NT2/D1 (cell line): Measurements from ENCODE around the gene DDIT4L.
"Not testable (repeated sequence)": the region's sequence is repeated elsewhere in the genome, so short reads cannot be mapped to it uniquely, and the experiment has no call there.

Source experiments
- SUZ12 ChIP-seq: IDR thresholded peaks from 2 replicates; pipeline ENCODE4 v1.6.1; 2011; ENCODE audit not compliant: insufficient read length, insufficient read depth; ENCODE audit errors: extremely low read depth
- YY1 ChIP-seq: IDR thresholded peaks from 2 replicates; pipeline ENCODE4 v1.6.1; 2011; ENCODE audit not compliant: insufficient read length, insufficient read depth
- ZNF274 ChIP-seq: IDR thresholded peaks from 2 replicates; pipeline ENCODE4 v1.6.1; 2011; ENCODE audit warnings: mild to moderate bottlenecking, low read depth, low read length

DNA sequence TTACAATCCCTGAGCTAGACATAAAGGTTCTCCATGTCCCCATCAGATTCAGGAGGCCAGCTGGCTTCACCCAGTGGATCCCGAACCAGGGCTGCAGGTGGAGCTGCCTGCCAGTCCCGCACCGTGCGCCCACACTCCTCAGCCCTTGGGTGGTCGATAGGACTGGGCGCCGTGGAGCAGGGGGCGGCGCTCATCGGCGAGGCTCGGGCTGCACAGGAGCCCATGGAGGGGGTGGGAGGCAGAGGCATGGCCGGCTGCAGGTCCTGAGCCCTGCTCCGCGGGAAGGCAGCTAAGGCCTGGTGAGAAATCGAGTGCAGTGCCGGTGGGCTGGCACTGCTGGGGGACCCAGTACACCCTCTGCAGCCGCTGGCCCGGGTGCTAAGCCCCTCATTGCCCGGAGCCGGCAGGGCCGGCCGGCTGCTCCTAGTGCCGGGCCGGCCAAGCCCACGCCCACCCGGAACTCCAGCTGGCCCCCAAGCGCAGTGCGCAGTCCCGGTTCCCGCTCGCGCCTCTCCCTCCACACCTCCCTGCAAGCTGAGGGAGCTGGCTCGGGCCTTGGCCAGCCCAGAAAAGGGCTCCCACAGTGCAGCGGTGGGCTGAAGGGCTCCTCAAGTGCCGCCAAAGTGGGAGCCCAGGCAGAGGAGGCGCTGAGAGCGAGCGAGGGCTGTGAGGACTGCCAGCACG lies 6.3 kb upstream of the DDIT4L start:
- not testable (repeated sequence) for TF ChIP-seq YY1, ZNF274, SUZ12
